Measurements from ENCODE around the gene CHST13.

- TF ChIP-seq CTCF (conservative IDR thresholded peaks at IDR 0.05; ENCODE audit: low read length) = no peak
- TF ChIP-seq EZH2phosphoT487 (IDR thresholded peaks at IDR 0.05; ENCODE audit: borderline replicate concordance) = no peak
These were observed 40.6 kb upstream of the CHST13 start for GRCh38 chr3:126483321-126483761.

All from Loucy (cell line).